Retina (tissue), 1 donor: ENCODE results near the gene EIF3F.
"Not testable (repeated sequence)": the region's sequence is repeated elsewhere in the genome, so short reads cannot be mapped to it uniquely, and the experiment has no call there.

ENCODE experiments used
- DNase-seq: peaks from one replicate; pipeline ENCODE4 v3.0.0-alpha.2; 2016

Gene EIF3F

GRCh38 chr11:7986768-7987559 lies at the start of gene EIF3F:
EIF3F (plus strand) TSS chr11:7987337; CDS start chr11:7987353, 16 bp downstream.
- DNase-seq: peak; percentile 97

- DNase-seq: no peak
These were observed 46.0 kb upstream of the EIF3F start for GRCh38 chr11:7941146-7941545.

- DNase-seq: no peak
These were observed 45.5 kb upstream of the EIF3F start, which contains the start of gene OR10A3 for GRCh38 chr11:7941608-7942007. OR10A3 (minus strand) TSS chr11:7941708; CDS start chr11:7939520, 2,188 bp downstream.

GRCh38 chr11:7944123-7944522 lies 43.0 kb upstream of the EIF3F start:
- no peak for DNase-seq

- no peak for DNase-seq
These were observed 37.2 kb upstream of the EIF3F start for GRCh38 chr11:7949934-7950333.

GRCh38 chr11:7955191-7955590 lies 31.9 kb upstream of the EIF3F start:
- no peak for DNase-seq

- no peak for DNase-seq
These were observed 22.9 kb upstream of the EIF3F start for GRCh38 chr11:7964261-7964660.

GRCh38 chr11:7964873-7965272 lies 22.3 kb upstream of the EIF3F start:
- no peak for DNase-seq

- no peak for DNase-seq
These were observed 21.8 kb upstream of the EIF3F start, which contains the start of gene NLRP10 for GRCh38 chr11:7965386-7965785. NLRP10 (minus strand) TSS chr11:7965447; CDS start chr11:7963495, 1,952 bp downstream.

- no peak for DNase-seq
These were observed 20.0 kb upstream of the EIF3F start for GRCh38 chr11:7967097-7967496.

- DNase-seq: no peak
These were observed 19.3 kb upstream of the EIF3F start for GRCh38 chr11:7967826-7968225.

GRCh38 chr11:7968686-7969085 lies 18.5 kb upstream of the EIF3F start:
- no peak for DNase-seq

- no peak for DNase-seq
These were observed 17.1 kb upstream of the EIF3F start for GRCh38 chr11:7969756-7970646.

- no peak for DNase-seq
These were observed 15.3 kb upstream of the EIF3F start for GRCh38 chr11:7971846-7972245.

- no peak for DNase-seq
These were observed 14.1 kb upstream of the EIF3F start for GRCh38 chr11:7973011-7973410.

GRCh38 chr11:7974668-7975067 lies 12.5 kb upstream of the EIF3F start:
- DNase-seq: no peak

- no peak for DNase-seq
These were observed 9.8 kb upstream of the EIF3F start for GRCh38 chr11:7977232-7977917.

GRCh38 chr11:7981619-7982157 lies 5.4 kb upstream of the EIF3F start:
- DNase-seq: no peak

GRCh38 chr11:7982582-7983119 lies 4.5 kb upstream of the EIF3F start:
- DNase-seq: no peak

- DNase-seq: no peak
These were observed 3.1 kb upstream of the EIF3F start for GRCh38 chr11:7983832-7984590.

GRCh38 chr11:7987560-7987883 lies 385 bp downstream of the EIF3F start:
- DNase-seq: not testable (repeated sequence)
